Activated B cell treated with CpG ODN at 0.5 μM for 24 hours (primary cell): ENCODE results near the gene C2CD5. TPM values are rescaled to one million over a fixed set of nuclear protein-coding genes. Genes with fewer than 3 reads are reported as not detected.
"Not testable (repeated sequence)": the region's sequence is repeated elsewhere in the genome, so short reads cannot be mapped to it uniquely, and the experiment has no call there.

Experiments
- ATAC-seq: fragments of 200-7000 bp; cut with Tn5 transposase; one replicate; pipeline ENCODE4 v1.10.0; 2021; ENCODE audit warnings: low read depth, mild to moderate bottlenecking, moderate library complexity
- CTCF ChIA-PET: fragments of 350-600 bp; sonication (Branson Sonifier 250); formaldehyde crosslinking; loops from one replicate; lab custom pipeline; 2021; ENCODE audit warnings: antibody characterized with exemption; lab: Charles Lee
- POLR2A ChIA-PET: fragments of 350-600 bp; sonication (Branson Sonifier 250); formaldehyde crosslinking; loops from one replicate; lab custom pipeline; 2021; ENCODE audit warnings: antibody characterized with exemption; lab: Charles Lee
- DNase-seq: peaks from one replicate; pipeline ENCODE4 v3.0.0; 2022
- H3K27ac Mint-ChIP-seq: one replicate; pipeline ENCODE4 v1.8.0; 2020; ENCODE audit warnings: mixed read lengths
- H3K27me3 Mint-ChIP-seq: one replicate; pipeline ENCODE4 v1.8.0; 2021; ENCODE audit warnings: mixed read lengths
- H3K36me3 Mint-ChIP-seq: one replicate; pipeline ENCODE4 v1.8.0; 2021; ENCODE audit warnings: low read depth, mixed read lengths
- H3K4me1 Mint-ChIP-seq: one replicate; pipeline ENCODE4 v1.8.0; 2021; ENCODE audit warnings: mixed read lengths
- H3K4me3 Mint-ChIP-seq: one replicate; pipeline ENCODE4 v1.8.0; 2020; ENCODE audit warnings: mild to moderate bottlenecking, mixed read lengths
- H3K9me3 Mint-ChIP-seq: one replicate; pipeline ENCODE4 v1.8.0; 2020; ENCODE audit warnings: mixed read lengths
- CTCF ChIP-seq: fragments of 200-600 bp; IDR thresholded peaks from one replicate; pipeline ENCODE4 v1.8.0; 2022; ENCODE audit warnings: antibody characterized with exemption, mild to moderate bottlenecking
- intact Hi-C: fragments of 100-400 bp; cut with micrococcal nuclease; formaldehyde crosslinking; loops from one replicate; pipeline ENCODE4 v1.15.1; 2024
- total RNA-seq: library from RNA; stranded (reverse); gene quantifications from 2 replicates; pipeline ENCODE4 v1.2.3, GENCODE V29; 2022

Gene C2CD5
- total RNA-seq, 1 donor from 2014 or later: 38.4 TPM

- no peaks in the 10 kb centered on the region for H3K4me1 Mint-ChIP-seq
- peaks cover 8% of the 10 kb centered on the region for H3K27me3 Mint-ChIP-seq
- DNase-seq: no peak
- no peaks in the 10 kb centered on the region for H3K9me3 Mint-ChIP-seq
- no peak overlapping the region for H3K27ac Mint-ChIP-seq
- intact Hi-C loops: no loop called here
- H3K36me3 Mint-ChIP-seq: no peaks in the 10 kb centered on the region
- H3K4me3 Mint-ChIP-seq: no peak overlapping the region
- no peak for ATAC-seq
- CTCF ChIA-PET: no interaction called here
- TF ChIP-seq CTCF: no peak
- POLR2A ChIA-PET: no interaction called here
Measured at GRCh38 chr12:22569253-22569652, 24.9 kb upstream of the C2CD5 start.

- no peaks in the 10 kb centered on the region for H3K9me3 Mint-ChIP-seq
- DNase-seq: no peak
- H3K4me3 Mint-ChIP-seq: no peak overlapping the region
- peaks cover 8% of the 10 kb centered on the region for H3K27me3 Mint-ChIP-seq
- H3K4me1 Mint-ChIP-seq: no peaks in the 10 kb centered on the region
- intact Hi-C loops: no loop called here
- H3K27ac Mint-ChIP-seq: no peak overlapping the region
- no peak for ATAC-seq
- ChIA-PET POLR2A (interaction anchor here (0.5 kb wide), 1 partner anchor 70 kb away, joined by 3 read pairs; no protein-coding TSS in a partner anchor), CTCF (no interaction called here)
- no peak for TF ChIP-seq CTCF
- H3K36me3 Mint-ChIP-seq: no peaks in the 10 kb centered on the region
Measured at GRCh38 chr12:22562036-22563028, 18.0 kb upstream of the C2CD5 start.

- ATAC-seq, H3K4me1 Mint-ChIP-seq, intact Hi-C loops, H3K27ac Mint-ChIP-seq, H3K4me3 Mint-ChIP-seq, H3K27me3 Mint-ChIP-seq, H3K9me3 Mint-ChIP-seq, POLR2A ChIA-PET, H3K36me3 Mint-ChIP-seq, DNase-seq, CTCF ChIA-PET: not testable (repeated sequence)
Measured at GRCh38 chr12:22554750-22555149, 10.4 kb upstream of the C2CD5 start.

- no peak for TF ChIP-seq CTCF
- CTCF ChIA-PET: no interaction called here
- intact Hi-C loops: no loop called here
Measured at GRCh38 chr12:22551624-22552023, 7.3 kb upstream of the C2CD5 start.

GRCh38 chr12:22545255-22545654 is 913 bp upstream of the C2CD5 start:
- DNase-seq (no peak), ATAC-seq (no peak)
- intact Hi-C loops: loop anchor here (2.0 kb wide), 3 partner anchors 16 to 1108 kb away; partner anchors contain the start of genes GOLT1B, PYROXD1 and RECQL
- CTCF ChIA-PET: interaction anchor here (1.1 kb wide), 1 partner anchor 85 kb away, joined by 3 read pairs; no protein-coding TSS in a partner anchor
- Mint-ChIP-seq H3K27me3 (no peaks in the 10 kb centered on the region), H3K4me3 (peak overlapping the region; percentile 66), H3K27ac (peak overlapping the region; percentile 96), H3K36me3 (peaks cover 17% of the 10 kb centered on the region), H3K9me3 (no peaks in the 10 kb centered on the region), H3K4me1 (peaks cover 43% of the 10 kb centered on the region)
- no peak for TF ChIP-seq CTCF
- POLR2A ChIA-PET: interaction anchor here (0.8 to 2.6 kb wide), 6 partner anchors 10 to 1044 kb away, joined by 3 to 40 read pairs (median 9); partner anchors contain the start of genes ETNK1, GOLT1B and RECQL

More at GRCh38 chr12:22551624-22552023, 7.3 kb upstream of the C2CD5 start:
- ATAC-seq (no peak), DNase-seq (no peak)
- H3K36me3 Mint-ChIP-seq: no peaks in the 10 kb centered on the region
- H3K4me3 Mint-ChIP-seq: no peak overlapping the region
- peaks cover 9% of the 10 kb centered on the region for H3K9me3 Mint-ChIP-seq
- POLR2A ChIA-PET: no interaction called here
- peaks cover 6% of the 10 kb centered on the region for H3K4me1 Mint-ChIP-seq
- no peak overlapping the region for H3K27ac Mint-ChIP-seq
- H3K27me3 Mint-ChIP-seq: no peaks in the 10 kb centered on the region
